Inflammatory macrophage (primary cell): ENCODE measurements around the gene SIAH2.

Source experiments
- DNase-seq, 2 donors: peaks; one replicate each; pipeline ENCODE4 v3.0.0-alpha.2; 2020 to 2022

Gene SIAH2

DNA sequence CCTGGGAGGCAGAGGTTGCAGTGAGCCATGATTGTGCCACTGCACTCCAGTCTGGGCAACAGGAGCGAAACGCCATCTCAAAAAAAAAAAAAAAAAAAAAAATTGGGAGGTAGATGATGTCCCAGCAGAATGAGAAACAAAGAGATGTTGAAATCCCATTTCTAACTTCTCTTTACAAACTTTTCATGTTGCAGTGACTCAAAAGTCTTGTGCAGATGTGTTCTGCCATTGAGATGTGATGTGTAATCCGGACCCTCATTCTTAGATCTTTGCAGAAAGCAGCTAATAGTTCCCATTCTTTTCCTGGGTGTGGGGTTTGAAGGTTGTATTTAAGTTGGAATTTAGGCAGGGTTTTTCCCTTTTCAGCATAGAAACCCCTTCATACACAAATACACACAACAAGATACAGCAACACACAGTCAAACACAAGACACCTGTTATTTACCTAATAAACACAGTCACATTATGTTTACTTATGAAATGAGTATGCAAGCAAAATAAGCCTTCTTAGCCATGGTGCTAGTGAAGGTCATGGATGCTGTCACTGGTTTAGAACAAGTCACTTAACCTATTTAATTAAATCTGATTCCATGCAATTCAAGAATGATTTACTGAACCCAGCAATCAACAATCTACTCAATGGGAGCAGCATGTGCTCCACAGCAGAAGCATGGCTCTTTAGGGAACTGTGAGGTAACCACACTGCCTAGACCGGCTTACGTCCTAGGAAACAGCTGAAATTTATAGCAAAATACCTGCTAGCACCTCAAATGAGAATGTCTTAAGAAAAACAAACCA is 14.9 kb downstream of the SIAH2 start:
- DNase-seq = peak; percentile 50 to 80

DNA sequence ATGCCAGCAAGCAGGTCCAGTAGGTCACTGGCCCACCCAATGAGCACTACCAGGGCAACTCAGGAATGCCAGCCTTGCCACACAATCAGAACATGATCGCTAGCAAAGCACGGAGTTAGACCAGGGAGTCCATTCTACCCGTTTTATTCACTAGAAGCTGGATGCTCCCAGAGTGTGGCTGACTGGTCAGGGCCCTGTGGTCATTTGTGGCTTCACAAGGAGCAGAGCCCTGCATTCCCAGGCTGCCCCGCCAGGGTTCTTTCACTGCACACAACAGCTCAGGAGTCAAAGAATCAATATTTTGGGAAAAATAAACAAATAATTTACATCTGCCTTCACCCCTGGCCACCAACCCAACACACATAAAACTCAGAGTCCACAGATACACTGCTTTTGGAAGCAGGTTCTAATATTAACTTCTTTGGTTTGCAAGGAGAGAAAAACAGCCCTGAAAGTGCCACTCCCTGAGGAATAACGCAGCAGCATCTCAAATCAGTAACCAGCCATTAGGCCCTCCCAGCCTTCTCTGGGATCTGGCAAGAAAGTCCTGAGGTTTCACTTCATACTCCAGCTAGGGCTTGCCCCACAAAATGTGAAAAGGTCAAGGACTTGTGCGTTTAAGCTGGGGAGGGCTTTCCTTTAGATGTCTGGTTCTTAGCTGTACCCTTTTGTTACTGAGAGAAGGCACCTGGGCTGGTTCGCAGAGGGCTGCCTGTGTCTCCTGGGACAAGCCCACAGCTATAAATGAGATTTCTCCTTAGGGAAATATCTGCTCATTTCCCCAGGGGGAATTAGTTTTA is 16.0 kb downstream of the SIAH2 start:
- DNase-seq = no peak

DNA sequence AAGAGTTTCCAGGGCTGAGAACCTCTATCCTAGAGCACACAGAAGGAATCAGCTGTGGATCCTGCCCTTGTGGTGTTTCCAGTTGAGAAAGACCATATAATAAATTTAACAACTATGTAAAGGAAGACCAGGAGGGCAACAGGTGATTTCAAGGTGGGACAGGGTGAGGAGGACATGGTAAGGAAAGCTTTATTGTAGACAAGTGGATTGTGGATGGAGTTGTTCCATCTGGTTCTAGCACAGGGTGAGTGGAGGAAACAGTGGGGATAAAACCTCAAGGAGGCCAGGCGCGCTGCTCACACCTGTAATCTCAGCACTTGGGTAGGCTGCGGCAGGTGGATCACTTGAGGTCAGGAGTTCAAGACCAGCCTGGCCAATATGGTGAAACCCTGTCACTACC is 17.1 kb downstream of the SIAH2 start:
- DNase-seq = no peak

DNA sequence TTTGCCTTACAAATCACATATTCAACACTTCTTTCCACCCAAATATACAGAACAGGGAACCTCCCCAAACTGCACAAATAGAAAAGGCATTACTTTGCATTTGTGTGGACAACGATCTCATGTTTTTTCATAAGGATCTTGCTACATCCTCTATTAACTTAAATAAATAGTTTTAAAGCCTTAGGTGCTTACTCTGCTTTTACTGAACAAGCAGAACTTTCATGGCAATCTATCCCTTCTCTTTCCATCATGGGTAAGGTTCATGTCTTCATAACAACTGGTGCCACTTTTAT is 18.1 kb downstream of the SIAH2 start:
- no peak for DNase-seq

DNA sequence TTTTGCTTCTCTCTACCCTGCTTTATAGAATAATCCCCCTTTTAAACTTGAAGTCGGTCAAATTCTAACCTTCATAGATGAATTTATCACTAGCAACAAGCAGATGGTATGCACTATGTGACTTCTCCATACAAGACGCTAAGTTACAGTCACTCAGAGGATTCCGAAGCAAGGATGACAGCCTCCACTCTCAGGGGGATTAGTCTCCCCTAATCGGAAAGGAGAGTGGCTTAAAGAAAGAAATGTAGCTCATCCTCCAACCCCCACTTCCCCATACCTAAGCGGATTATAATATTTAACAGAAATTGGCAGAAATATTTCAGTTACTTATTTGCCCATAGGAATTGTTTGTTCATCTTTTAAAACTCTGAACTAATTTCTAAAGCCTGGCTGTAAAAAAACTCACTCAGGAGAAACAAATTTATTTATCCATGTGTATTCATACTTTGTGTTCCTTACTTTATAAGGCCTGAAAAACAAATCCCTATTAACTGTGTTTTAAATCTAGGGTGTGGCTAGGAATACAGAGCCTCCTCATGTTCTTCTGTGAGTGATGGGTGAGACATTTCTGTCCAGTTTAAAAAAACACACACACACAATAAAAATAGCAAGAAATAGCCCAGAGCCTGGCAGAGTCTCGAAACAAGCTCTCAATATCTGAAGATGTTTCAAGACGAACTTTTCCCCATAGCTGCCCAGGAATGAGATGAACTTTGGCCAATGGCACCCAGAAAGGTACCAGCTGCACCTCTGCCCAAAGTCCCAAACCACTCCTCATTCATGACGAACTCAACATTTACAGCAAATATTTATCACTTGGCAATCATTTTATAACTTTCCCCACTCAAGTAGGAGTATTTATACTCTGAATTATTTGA is 18.7 kb downstream of the SIAH2 start:
- DNase-seq = no peak

DNA sequence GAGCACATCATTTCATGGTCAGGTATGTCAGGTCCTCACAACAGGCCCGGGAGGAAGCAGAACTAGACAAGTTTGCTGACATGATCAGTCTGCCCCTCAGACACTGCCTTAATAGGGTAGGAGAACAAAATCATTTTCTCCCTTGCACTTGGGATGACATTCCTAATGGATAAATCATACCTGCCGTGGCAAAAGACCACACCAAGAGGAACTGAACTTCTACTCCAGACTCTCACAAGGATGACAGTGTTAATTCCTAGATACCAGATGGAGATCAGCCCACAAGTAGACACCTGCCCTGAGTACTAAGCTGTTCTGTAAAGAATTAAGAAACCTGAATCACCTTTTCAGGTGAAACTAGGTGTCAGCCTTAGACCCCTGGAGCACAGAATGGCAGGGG is 19.5 kb downstream of the SIAH2 start:
- DNase-seq = no peak

DNA sequence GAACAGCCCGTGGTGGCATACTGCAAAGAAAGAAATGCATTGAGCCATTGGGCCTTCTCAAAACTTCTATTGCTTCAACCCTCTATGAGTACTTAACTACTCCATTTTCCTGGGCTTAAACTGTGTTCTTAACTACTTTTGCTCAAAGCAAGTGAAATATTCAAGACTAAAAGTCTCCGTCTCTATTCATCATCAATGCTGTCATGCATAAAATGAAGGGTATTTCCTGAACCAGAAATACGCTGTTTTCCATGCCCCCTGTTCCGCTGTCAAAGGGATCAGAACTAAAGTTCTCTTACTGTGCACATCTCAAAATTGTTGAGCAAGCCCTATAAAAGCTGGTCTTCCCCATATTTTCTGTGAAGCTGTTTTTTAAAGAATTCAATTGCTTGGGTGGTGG is 20.3 kb downstream of the SIAH2 start:
- no peak for DNase-seq

DNA sequence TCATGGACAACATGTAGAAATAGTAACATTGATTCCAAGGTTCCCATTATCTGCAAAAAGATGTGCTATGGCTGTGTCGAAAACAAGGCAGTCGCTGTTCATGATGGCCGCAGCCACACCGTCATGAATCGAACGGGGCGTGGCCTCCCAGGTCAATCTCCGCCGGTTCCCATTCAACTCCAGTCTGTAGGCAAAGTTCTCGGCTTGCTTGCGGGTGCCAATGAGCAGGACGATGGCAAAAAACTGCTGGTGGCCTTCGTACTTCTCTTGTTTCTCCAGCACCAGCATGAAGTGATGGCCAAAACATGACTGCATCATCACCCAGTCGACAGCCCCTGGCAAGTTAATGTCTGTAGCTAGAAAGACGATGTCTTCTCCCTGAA is 20.8 kb downstream of the SIAH2 start:
- no peak for DNase-seq

DNA sequence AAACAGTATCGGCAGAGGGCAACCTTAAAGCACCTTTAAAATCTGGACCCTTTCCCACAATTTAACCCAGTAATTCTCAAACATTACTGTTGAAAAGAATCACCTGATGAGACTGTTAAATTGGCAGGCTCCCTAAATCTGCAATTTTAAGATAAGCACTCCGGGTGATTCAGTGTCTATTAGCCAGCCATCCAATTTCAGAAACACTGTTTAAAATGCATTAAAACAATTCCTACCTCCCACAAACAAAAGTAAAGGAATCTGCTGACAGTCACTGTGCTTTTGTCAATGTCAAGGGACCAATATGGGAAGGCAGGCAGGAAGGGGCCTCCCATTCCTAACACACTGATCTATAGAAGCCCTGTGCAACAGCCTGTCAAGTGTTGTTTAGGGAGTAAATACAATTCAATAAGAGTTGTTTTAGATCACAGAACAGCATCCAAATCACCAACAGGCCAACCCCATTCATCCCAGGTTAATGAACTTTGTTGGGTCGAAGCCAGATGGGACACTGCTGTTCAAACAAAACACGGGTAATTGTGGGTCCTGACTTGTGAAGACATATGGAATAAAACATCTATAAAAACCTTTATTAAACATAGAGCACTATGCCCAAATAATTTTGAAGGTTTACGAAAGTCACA is 21.4 kb downstream of the SIAH2 start:
- no peak for DNase-seq

DNA sequence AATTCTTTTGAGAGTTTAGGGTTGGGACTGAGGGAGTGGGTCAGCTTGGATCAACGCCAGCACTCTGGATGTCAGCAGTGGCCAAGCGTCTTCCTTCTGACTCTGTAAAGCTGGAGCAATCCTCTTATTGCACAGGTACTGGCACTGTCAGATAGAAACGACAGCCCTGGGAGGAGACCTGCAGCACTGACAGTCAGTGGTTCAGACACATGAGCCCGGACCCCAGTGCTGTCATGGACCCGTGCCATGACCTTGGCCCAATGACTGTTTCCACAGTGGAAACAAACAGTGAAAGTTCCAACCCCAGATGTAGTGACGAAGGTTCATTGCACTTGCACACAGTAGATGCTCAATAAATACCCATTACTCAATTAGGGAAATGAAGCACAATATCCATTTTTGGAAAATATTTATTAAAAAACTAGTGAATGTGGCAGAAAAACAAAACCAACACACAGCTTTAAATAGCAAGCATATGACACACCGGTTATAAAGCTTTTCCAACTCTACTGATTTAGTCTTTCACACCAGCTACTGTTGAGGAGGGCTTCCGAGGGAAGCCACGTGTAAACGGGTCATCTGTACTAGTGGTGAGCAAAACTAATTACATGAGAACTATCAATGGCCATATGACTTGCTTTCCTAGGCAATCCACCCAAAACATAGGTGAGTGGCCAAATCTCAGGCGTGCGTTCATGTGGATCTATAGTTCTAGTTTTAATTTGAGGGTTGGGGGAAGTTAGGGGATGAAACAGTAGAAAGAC is 22.1 kb downstream of the SIAH2 start:
- DNase-seq = no peak

DNA sequence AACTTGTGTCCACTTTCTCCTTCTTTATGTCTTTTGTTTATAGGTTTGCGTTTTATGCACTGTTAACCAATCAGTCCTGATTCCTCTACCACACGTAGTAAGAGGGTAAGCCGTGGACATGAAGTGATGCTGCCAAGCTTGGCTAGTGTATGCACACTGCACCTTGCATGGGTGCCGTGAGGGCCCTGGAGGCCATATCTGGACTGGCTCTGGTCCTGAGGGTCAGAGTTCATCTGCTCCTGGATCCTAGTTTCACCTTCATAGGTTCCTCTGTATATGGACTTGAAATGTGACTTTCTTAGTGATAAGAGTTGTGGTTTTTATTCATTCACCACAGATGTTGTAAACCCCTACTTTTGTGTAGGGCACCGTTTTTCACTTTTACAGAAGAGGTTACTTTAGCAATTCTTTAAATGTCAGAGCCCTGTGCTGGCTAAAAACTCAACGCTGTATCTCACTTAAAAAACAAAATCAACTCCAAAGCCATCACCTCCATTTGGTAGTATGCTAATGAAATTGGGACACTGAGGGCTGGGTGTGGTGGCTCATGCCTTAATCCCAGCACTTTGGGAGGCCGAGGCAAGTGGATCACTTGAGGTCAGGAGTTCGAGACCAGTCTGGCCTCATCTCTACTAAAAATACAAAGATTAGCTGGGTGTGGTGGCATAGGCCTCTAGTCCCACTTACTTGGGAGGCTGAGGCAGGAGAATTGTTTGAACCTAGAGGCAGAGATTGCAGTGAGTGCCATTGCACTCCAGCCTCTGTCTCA is 22.9 kb downstream of the SIAH2 start:
- DNase-seq = no peak

DNA sequence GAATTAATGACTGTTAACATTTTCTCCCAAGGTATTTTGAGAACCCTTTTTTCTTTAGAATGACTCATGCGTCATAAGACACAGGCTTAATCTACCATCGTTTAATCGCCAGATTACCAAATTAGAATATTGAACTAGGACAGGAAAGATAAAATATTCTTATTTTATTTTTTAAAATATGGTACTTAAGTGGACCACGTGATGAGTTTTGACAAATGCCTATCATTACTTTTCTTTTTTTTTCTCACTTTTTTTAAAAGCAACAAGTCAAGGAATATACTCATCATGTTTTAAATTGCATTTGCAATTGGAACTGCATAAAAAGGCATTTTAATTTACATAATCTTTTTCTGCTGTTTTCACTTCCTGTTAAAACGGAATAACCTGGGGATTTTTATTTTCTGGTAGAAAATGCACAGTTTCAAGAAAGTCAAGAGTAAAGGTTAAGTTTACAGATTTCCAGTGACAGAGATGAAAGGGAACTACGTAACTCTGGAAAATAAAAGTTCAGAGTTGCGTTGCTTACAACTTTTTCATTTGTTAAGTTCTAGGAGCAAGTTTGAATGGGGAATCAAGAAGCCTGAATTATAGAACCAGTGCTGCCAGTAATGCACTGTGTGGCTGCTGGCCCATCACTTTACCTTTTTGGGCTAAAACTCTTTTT is 23.6 kb downstream of the SIAH2 start:
- no peak for DNase-seq

DNA sequence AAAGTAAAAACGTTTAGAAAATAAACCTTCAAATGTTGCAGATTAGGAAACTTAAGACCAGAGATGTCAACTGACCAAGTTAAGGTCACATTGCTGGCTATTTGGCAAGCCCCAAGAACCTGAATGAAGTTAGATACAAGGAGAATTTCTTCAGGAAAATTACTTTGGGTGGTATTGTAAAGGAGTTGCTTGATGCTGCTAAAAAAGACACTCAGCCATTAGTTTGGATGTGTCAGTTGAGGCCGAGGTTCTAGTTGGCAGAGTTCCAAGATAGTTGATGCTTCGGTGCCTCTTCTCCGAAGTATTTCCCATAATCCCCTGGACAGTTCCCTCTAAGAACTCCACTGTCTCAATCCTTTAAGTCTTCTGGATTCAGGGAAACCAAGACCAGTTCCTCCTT is 24.3 kb downstream of the SIAH2 start:
- no peak for DNase-seq

DNA sequence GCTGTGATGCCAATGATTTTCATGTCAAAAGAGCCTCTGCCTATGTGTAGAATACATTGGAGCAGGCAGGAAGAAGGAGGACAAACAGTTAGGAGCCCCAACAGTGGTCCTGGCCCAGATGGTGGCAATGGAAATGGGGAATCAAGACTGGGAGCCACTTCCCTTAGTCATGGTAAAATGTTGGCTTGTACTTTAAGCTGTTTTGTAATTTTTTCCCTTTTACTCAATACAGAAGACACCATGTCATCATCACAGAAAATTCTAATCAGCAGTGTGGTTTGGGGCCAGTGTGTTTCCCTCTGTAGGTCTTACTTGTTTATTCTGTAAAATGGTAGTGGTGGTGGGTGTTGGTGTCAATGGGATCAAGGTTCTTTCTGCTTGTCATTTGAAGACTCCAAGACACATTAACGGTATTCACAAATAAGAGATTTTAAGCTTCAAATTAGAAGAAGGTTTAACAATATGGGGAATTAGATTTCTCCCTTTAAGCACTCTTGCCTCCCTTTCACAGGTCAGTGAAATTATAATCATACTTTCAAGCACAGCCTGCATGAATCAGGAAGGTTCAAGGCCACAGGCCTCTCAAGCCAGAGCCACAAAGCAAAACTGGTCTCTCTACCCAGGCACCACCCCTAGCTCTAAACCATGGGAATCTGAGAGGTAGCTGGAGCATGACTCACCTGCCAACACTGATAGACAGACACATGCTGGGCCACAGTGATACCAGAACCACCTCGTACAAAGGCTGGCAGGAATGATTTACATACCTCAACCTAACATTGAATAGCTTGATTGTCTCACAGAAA is 24.9 kb downstream of the SIAH2 start:
- peak; percentile 45 to 79 for DNase-seq

DNA sequence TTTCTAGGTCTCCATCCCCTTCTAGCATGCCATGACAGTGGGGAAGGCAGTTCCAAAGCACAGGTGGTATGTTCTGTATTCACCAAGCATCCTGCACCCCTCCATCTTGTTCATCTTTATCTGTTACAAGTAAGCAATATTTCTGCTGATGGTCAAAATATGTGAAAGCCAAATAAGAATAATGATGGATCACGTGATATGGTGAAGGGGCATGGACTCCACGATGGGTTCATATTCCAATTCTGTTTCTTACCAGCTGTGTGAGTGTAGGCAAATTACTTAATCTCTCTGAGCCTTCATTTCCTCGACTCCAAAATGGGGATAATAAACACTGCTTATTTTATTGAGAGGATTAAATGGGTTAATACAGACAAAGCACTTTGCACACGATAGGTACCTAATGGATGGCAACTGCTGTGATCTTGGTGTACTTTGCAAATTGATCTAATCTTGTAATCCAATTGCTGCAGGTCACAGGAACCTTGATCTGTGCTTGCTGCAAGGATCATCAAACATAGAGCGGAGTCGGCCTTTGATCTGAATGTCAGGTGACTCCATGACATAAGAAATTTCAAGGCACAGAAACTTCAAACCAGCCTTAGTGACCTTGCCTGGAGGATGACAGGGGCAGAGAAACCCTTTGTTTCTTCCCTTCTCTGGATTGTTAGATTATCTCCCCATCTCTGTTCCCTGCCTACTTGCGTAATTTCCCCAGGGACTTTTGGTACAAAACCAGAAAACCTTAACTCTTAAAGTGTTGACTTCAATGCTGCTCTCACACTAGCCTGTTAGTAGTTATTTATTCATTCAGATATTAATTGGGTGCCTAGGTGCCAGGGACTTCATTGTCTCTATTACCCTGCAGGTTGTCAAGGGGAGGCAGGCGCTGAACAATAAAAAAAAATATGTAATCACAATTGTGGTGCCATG is 25.8 kb downstream of the SIAH2 start:
- no peak for DNase-seq

DNA sequence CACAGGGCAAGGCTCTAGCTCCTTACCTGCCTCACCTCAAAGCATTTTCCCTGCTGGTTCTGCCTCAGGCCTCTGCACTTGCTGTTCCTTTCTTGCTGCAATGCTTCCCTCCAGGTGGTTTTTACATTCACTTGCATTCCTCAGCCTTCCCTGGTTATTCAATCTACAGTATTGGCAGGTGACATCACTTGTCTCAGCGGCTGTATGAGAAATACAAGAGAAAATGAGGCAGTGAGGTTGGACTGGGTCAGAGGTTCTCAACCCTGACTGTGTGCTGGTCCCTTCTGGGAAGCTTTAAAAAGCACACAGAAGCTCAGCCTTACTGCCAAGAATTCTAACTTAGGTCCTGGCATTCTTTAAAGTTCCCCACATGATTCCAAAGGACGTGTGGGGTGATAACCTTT is 26.7 kb downstream of the SIAH2 start:
- no peak for DNase-seq

DNA sequence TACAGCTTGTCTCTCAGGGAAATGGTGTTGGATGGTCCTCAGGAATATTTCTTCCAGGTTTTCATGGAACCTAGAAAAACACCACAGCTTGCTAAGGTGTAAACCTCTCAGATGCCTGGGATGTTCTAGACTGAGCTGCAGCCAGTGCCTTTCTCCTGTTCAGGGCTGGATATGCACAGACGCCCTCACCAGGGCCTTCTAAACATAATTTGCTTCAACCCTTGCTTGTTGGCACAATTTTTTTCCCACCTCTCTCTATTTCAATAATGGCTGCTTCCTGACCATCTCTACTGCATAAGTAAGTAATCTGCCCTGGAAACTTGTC is 28.2 kb downstream of the SIAH2 start:
- no peak for DNase-seq

DNA sequence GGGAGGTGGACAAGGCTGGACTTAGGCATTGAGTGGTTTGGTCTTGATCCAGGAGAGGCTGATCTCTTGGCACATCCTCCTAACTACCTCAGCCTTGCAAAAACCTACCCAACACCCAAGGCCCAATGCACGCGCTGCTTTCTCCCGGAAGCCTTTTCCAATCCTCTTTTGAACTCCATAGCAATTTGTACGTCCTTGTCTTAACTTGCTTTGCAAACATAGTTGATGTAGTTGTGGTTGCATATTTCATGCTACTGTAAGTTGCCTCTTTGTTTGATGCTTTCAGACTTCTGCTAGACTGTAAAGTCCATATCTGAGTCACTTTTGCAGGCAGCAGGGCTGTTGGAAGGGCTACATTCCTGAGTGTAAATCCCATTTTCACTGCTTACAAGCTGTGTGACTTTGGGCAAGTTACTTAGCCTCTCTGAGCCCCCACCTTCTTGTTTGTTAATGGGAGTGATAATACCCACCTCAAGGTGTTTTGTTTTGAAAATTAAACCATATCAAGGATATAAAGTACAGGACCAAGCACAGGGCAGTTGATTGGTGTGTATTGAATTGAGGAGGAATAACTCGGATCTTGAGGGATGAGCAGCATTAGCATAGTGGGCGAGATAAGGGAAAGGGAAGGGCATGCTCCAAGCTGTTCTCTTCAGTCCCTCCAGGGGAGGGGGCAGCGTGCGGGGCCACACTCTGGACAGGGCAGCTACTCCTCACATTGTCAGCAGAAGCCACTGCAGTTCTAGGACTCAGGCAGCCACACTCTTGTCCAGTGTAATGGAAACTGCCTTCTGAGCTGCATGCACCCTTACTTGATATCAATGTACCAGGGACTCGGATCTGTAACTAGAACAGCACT is 28.8 kb downstream of the SIAH2 start:
- DNase-seq = no peak
